Measurements from ENCODE around the gene MTMR2.
"Not testable (repeated sequence)": the region's sequence is repeated elsewhere in the genome, so short reads cannot be mapped to it uniquely, and the experiment has no call there.

Gene MTMR2

GRCh38 chr11:95883381-95883780, 40.5 kb downstream of the MTMR2 start:
- no peak for DNase-seq

DNA sequence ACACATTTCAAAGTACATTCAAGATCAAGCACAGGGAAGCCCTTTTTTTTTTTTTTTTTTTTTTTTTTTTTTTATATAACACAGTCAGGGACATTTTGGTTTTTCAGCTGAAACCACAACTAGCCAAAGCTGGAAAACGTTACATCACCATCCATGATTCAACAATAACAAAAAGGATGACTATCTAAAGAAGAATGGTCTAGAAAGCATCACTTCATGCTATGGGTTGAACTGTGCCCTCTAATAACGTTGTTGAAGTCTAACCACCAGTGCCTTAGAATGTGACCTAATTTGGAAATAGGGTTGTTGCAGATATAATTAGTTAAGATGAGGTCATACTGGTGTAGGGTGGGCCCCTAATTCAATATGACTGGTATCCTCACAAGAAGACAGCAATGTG, 46.6 kb downstream of the MTMR2 start:
- no peak for DNase-seq

GRCh38 chr11:95870877-95871276, 53.0 kb downstream of the MTMR2 start:
- not testable (repeated sequence) for DNase-seq

GRCh38 chr11:95867105-95867504, 56.8 kb downstream of the MTMR2 start:
- no peak for DNase-seq

- no peak for DNase-seq
Measured at GRCh38 chr11:95863486-95864140, 60.3 kb downstream of the MTMR2 start.

GRCh38 chr11:95860024-95860423, 63.9 kb downstream of the MTMR2 start:
- DNase-seq, result not testable (repeated sequence)

GRCh38 chr11:95854362-95854761, 69.5 kb downstream of the MTMR2 start:
- not testable (repeated sequence) for DNase-seq

DNA sequence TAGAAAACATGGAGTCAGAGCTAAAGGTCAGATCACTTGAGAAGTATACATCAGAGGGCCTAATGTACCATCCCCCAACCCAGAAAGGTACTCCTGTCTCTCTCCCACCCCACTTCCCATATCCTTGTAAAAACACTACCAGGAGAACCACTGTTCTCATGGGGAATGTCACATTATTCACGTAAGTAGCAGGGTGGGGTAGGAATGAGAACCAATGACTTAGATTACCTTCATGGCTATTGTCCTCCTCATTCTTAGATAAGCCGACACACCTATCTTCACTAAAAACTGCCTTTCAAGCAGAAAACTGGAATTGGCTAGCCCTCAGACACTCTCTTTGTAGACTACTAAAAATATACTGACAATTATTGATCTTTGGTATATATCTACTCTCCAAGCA, 70.0 kb downstream of the MTMR2 start:
- no peak for DNase-seq

DNA sequence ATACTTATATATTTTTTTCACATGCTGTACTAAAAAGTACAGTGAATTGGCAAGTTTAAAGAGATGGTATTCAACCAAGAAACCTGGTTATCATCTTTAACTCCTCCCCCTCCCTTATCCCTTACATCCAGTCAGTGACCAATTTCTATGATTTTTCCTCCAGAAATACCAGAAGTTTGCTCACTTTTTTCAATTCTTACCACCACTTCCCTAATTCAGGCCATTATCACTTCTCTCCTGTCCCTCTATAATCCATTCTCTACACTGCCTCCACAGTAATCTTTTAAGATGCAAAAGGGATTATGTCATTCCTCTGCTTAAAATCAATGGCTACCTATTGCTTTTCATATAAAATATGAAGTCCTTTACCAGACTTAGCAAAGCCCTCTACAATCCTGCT, 70.8 kb downstream of the MTMR2 start:
- DNase-seq, result no peak

DNA sequence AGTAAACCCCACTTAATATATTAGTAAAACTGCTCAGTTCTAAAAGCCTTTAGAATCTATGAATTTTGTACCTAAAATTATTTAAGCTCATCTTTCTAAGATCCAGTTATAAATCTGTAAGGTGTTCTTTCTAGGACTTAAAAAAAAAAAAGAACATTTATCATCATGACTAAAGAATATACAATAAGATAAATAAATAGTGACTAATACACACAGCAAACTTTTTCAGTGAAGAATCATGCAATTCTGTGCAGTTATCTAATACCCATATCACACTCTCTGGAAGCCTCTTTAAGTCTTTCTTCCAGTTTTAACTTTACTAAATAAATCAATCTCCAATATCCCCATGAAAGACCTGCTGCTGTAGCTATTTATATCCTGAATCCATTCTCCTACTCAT, 73.8 kb downstream of the MTMR2 start:
- DNase-seq, result no peak

- peak; percentile 32 for DNase-seq
Measured at GRCh38 chr11:95849087-95849825, 74.7 kb downstream of the MTMR2 start.

DNA sequence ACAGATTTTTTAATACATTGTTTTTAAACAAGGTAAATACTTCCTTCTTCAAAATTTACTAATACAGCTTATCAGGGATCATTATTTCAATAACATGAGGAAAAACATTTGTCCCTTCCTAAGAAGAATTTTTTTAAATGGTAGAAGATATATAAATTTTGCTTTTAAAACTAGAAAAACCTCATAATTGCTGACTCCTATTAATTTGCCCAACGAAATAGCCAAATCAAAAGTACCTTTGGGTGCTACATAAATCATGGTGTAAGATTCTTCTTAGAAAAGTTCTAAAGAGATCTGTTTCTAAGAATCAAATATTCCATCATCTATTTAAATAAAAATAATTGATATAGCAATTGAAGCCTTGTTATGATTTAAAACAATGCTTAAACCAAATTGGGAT, 78.7 kb downstream of the MTMR2 start:
- no peak for DNase-seq

DNA sequence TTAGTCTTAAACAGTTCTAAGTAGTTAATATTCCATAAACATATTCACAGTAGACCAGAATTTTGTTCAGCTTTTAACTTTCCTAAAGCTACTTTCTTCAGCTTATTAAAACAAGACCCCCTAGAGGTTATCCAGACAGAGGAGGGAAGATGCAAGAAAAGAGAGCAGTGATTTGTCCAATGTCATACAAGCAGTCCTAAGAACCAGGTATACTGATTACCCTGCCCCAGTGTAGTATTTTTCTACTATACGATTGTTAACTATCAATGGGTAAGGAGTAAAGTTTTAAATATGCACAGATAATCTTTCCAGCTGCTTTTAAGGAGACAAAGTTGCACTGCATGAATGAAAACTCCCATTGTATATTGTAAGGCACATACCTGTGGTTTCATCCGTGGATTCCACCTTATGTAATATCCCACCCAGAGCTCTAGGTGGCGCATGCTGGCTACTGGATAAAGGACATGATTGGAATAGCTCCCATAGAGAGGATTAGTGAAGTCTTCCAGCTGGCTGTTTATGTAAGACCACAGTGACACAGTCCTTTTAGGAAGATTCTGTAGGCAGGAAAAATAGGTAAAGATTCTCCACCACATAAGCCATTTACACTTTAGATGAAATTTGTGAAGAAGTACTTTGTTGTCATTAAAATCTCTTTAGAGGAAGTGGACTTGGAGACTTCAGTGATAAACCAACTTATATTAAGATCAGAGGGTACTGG, 88.0 kb downstream of the MTMR2 start:
- DNase-seq, result peak; percentile 45

DNA sequence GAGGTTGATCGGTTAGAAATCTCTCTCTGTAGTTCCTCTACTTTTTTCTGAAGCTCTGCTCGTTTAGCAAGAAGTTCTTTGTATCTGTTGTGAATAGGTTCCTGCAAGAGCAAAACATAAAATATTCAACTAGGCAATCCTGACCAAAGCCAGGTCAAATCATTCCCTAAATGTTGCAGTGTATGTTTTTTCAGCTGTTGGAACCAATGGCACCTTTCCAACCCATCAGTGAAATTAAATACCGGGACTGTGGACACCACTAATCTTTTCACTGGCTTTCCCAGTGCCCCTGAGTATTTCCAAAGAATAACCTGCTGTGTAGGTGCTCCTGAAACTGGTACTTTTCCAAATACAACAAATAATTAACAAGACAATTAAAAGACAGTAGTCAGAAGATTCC, 88.6 kb downstream of the MTMR2 start:
- no peak for DNase-seq

DNA sequence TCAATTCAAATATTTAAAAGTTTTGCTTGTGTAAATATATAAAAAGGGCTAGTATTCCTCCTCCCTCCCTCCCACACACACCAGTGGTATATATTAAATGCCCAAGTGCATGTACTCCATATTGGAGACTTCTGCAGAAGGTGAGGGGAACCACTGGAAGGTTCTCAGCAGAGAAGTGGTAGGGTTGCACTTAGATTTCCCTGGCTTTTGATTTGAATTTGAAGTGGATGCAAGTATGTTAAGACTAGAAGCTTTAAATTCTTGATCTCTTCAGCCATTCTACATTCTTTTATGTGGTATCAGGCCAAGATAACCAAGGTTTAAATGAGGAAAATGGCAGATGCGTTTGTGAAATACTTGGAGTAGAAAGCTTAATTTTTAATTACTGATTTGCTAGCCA, 90.5 kb downstream of the MTMR2 start:
- no peak for DNase-seq

DNA sequence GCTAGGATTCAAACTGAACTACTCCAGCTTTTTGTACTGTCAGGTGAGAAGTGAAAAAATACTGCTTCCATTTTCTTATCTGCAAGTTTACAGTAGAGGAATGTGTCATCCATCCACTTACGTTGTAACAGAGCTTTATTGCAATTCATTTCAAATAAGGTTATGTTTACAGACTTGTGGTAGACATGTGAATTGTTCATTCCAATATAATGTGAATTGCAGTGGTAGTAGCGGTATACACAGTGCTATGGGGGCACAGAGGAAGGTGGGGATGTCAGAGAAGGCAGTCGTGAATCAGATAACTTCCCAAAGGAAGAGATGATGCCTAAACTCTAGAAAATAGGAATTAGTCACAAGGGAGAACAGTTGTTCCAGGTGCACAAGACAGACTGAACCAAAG, 91.1 kb downstream of the MTMR2 start:
- no peak for DNase-seq

DNA sequence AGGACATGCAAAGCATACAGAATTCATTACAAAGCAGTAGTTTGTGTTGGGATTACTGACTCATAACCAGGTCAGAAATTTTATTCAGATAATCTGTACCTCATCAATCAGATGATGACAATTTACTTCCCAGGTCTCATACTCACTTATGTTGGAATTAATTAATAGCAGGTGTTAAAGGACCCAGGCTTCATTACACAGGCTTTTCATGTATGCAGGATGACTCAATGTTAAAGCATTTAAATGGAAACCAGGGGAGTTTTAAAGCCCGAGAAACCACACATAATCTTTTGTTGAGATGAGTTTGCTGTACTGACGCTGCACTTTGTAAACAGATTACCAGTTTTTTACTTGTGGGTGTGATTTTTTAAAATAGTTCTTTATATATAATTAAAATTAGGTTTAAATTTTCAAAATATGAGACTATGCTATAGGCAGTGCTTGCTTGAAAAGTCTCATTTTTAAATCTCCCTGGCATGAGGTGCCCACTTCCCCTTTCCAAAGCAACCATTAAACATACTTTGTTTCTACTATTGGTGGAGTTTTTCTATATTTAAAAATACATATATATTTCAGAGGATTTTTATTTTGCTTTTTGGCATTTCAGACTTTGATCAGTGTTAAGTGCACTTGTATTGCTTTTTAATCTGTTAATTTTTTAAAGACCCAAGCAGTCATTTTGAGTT, 92.6 kb downstream of the MTMR2 start:
- no peak for DNase-seq

DNA sequence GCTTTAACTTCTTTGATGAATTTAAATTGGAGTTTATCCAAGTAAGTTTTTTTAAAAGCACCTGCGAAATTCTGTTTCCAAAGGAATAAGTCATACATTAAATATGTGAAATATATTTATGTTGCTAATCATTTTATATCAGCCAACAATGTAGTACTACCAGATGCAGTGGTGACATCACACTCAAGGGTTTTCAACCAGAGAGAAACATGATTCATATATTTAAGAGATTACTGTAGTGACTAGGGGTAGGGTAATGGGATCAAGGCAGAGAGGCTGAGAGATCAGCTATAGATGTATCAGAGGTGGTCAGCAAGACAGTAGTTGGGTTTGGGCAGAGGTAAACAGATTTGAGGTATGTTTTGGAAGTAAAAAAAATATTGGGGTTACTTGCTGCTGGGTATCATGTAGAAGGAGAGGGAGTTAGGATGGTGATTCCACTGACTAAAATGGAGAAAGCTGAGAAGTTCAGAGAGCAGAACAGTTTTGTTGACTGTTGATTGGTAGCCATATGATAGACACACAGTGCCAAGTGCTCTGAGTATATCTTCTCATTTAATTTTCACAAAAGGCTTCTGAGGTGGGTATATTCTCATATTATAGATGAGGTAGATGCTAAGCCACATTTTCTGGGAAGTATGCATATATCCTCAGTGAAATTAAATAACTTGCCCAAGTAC, 94.2 kb downstream of the MTMR2 start:
- DNase-seq, result no peak

- DNase-seq, result no peak
Measured at GRCh38 chr11:95827696-95828095, 96.2 kb downstream of the MTMR2 start.

- no peak for DNase-seq
Measured at GRCh38 chr11:95821640-95822039, 102.3 kb downstream of the MTMR2 start.

GRCh38 chr11:95816037-95816436, 107.9 kb downstream of the MTMR2 start:
- no peak for DNase-seq

DNA sequence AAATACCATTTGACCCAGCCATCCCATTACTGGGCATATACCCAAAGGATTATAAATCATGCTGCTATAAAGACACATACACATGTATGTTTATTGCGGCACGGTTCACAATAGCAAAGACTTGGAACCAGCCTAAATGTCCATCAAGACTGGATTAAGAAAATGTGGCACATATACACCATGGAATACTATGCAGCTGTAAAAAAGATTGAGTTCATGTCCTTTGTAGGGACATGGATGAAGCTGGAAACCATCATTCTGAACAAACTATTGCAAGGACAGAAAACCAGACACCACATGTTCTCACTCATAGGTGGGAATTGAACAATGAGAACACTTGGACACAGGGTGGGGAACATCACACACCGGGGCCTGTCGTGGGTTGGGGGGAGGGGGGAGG, 112.9 kb downstream of the MTMR2 start:
- DNase-seq, result not testable (repeated sequence)

- not testable (repeated sequence) for DNase-seq
Measured at GRCh38 chr11:95806464-95806863, 117.4 kb downstream of the MTMR2 start.

Data from stimulated activated CD8-positive, alpha-beta memory T cell treated with anti-CD3 and anti-CD28 coated beads, Interleukin-4, amount 100 ng/mL, for 48 hours (primary cell).